ENCODE measurements around the gene PHF5A.
A peak's percentile ranks its signal among the peaks of the same experiment; 100 is the strongest.
"Not testable (repeated sequence)": the region's sequence is repeated elsewhere in the genome, so short reads cannot be mapped to it uniquely, and the experiment has no call there.

The PHF5A gene

GRCh38 chr22:41478891-41479521, 10.5 kb upstream of the PHF5A start:
- Mint-ChIP-seq H3K9me3 (no peaks in the 10 kb centered on the region), H3K27ac (peak overlapping the region; percentile 71), H3K36me3 (ENCODE audit: low read depth) (peaks cover 4% of the 10 kb centered on the region), H3K27me3 (no peaks in the 10 kb centered on the region), H3K4me1 (peaks cover 51% of the 10 kb centered on the region), H3K4me3 (no peak overlapping the region)
- peak; percentile 8 for DNase-seq
- ATAC-seq = peak; percentile 75

DNA sequence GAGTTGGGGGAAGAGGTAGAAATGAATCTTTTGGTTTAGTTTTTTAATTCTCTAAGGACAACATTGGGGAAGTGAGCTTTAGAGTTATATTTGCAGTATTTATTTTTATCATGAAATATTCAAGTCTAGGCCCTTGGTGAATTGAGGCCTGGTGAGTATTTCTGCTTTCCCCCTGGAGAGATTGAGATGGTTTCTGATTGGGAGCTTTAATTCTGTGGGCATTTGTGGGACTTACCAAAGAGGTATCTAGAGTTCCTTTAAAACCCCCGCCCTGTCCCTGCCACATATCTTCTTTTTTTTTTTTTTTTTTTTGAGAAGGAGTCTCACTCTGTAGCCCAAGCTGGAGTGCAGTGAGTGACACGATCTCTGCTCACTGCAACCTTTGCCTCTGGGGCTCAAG, 10.0 kb upstream of the PHF5A start:
- ATAC-seq = no peak
- DNase-seq = no peak
- Mint-ChIP-seq H3K27me3 (no peaks in the 10 kb centered on the region), H3K27ac (peak overlapping the region; percentile 71), H3K4me1 (peaks cover 52% of the 10 kb centered on the region), H3K9me3 (no peaks in the 10 kb centered on the region), H3K36me3 (ENCODE audit: low read depth) (peaks cover 4% of the 10 kb centered on the region), H3K4me3 (no peak overlapping the region)

DNA sequence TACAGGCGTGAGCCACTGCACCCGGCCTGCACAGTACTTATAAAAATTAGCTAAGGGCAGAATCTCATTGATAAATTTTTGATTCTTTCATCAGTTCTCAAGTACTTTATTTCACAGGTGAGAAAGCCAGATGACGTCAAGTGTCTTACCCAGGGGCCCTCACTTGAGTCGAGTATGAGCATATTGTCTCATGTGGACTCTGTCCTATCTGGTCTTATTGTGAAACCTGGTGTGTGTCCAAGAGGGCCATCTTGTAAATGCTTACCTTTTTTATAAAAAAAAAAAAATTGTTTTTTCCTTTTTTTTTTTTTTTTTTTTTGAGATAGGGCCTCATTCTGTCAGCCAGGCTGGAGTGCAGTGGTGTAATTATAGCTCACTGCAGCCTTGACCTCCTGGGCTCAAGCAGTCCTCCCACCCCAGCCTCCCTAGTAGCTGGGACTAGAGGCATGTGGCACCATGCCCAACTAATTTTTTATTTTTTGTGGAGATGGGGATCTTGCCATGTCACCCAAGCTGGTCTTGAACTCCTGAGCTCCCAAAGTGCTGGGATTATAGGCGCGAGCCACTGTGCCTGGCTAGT, 6.5 kb upstream of the PHF5A start:
- Mint-ChIP-seq H3K27me3 (no peaks in the 10 kb centered on the region), H3K9me3 (no peaks in the 10 kb centered on the region), H3K27ac (no peak overlapping the region), H3K4me3 (no peak overlapping the region), H3K36me3 (ENCODE audit: low read depth) (peaks cover 8% of the 10 kb centered on the region), H3K4me1 (peaks cover 51% of the 10 kb centered on the region)
- ATAC-seq (no peak), DNase-seq (no peak)

DNA sequence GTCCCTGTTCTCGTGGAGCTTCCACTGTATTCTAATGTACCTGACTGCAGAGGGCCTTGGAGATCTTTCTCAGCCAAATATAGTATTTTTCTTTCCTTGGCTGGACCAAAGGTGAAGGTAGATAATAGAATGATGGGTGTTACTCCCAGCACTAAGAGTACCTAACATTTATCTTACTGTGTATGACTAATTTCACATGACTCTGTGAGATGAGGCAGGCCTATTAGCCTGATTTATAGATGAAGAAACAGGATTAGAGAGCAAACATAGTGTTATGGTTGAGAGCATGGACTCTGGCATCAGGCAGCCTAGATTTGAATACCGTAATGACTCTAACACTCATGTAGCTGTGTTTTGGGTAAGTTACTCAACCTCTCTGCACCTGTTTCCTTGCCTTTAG, 3.1 kb upstream of the PHF5A start:
- Mint-ChIP-seq H3K27me3 (no peaks in the 10 kb centered on the region), H3K36me3 (ENCODE audit: low read depth) (peaks cover 27% of the 10 kb centered on the region), H3K27ac (peak overlapping the region; percentile 71), H3K4me1 (peaks cover 52% of the 10 kb centered on the region), H3K4me3 (no peak overlapping the region), H3K9me3 (no peaks in the 10 kb centered on the region)
- ATAC-seq = no peak
- DNase-seq = no peak

DNA sequence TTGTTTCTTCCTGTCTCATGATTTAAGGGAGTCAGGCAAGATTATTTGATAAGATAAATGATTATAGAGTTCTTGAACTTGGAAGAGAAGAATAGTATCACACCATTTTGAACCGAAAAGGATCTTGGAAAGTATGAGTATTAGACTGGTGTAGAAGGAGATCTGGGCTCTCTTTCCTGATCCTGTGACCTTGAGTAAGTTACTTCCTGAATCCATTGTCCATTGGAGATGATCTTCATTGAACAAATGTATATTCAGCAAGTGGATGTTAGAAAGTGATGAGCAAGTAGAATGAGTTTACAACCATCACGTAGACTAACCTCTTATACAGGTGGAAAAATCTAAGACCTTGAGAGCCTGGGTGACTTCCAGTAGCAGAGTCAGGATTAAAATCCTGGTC, 2.4 kb upstream of the PHF5A start:
- Mint-ChIP-seq H3K4me3 (peak overlapping the region; percentile 86), H3K4me1 (peaks cover 54% of the 10 kb centered on the region), H3K36me3 (ENCODE audit: low read depth) (peaks cover 34% of the 10 kb centered on the region), H3K27ac (peak overlapping the region; percentile 71), H3K27me3 (no peaks in the 10 kb centered on the region), H3K9me3 (no peaks in the 10 kb centered on the region)
- ATAC-seq (no peak), DNase-seq (no peak)

GRCh38 chr22:41469218-41469851, 843 bp upstream of the PHF5A start:
- Mint-ChIP-seq H3K27me3 (no peaks in the 10 kb centered on the region), H3K27ac (peak overlapping the region; percentile 100), H3K4me1 (peaks cover 59% of the 10 kb centered on the region), H3K9me3 (no peaks in the 10 kb centered on the region), H3K4me3 (peak overlapping the region; percentile 86), H3K36me3 (ENCODE audit: low read depth) (peaks cover 42% of the 10 kb centered on the region)
- DNase-seq = peak; percentile 48
- ATAC-seq = peak; percentile 18

DNA sequence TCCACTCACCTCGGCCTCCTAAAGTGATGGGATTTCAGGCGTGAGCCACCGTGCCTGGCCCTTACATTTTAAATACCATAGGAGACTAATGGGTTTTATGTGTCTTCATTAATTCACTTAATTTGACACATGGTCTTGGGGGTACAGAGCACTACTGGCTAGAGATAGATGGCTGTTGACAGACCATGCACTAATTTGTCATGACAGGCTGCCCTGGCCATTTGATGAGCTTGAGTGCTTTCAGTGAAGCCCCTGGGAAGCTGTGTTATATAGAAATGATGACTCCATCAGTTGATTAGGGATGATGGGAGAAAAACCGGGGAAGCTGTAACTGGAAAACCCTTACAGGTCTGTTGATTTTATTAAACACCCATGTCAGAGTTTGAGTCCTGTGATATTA, 6.6 kb downstream of the PHF5A start:
- Mint-ChIP-seq H3K4me3 (no peak overlapping the region), H3K36me3 (ENCODE audit: low read depth) (peaks cover 57% of the 10 kb centered on the region), H3K4me1 (peaks cover 22% of the 10 kb centered on the region), H3K27ac (no peak overlapping the region), H3K9me3 (no peaks in the 10 kb centered on the region), H3K27me3 (no peaks in the 10 kb centered on the region)
- DNase-seq (no peak), ATAC-seq (no peak)

GRCh38 chr22:41460071-41460470, 8.4 kb downstream of the PHF5A start:
- DNase-seq, H3K9me3 Mint-ChIP-seq, H3K4me3 Mint-ChIP-seq, ATAC-seq, H3K27me3 Mint-ChIP-seq, H3K27ac Mint-ChIP-seq: not testable (repeated sequence)
- Mint-ChIP-seq H3K36me3 (ENCODE audit: low read depth) (peaks cover 46% of the 10 kb centered on the region), H3K4me1 (peaks cover 12% of the 10 kb centered on the region)

DNA sequence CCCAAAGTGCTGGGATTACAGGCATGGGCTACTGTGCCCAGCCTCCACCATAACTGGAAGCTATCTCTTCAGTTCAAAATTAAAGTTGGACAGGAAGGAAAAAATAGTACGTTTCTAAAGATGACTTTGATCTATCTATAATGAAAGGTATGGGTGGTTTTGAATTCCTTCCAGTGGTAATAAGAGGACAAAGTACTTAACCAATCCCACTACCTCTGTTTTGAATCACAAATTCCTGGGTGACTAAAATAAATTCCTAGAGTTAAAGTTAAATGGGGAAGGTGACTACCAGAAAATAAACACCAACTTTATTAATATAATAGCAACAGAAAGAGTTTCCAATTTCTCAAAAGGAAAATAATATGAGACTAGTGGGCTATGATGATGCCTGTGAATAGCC, 9.1 kb downstream of the PHF5A start:
- ATAC-seq (no peak), DNase-seq (no peak)
- Mint-ChIP-seq H3K4me1 (peaks cover 8% of the 10 kb centered on the region), H3K36me3 (ENCODE audit: low read depth) (peaks cover 40% of the 10 kb centered on the region), H3K9me3 (no peaks in the 10 kb centered on the region), H3K27ac (no peak overlapping the region), H3K4me3 (no peak overlapping the region), H3K27me3 (no peaks in the 10 kb centered on the region)

GRCh38 chr22:41458161-41458728, 10.2 kb downstream of the PHF5A start:
- DNase-seq (no peak), ATAC-seq (no peak)
- H3K36me3 Mint-ChIP-seq (ENCODE audit: low read depth) = peaks cover 32% of the 10 kb centered on the region
- H3K27ac Mint-ChIP-seq = peak overlapping the region; percentile 64
- H3K4me3 Mint-ChIP-seq = no peak overlapping the region
- peaks cover 6% of the 10 kb centered on the region for H3K4me1 Mint-ChIP-seq
- no peaks in the 10 kb centered on the region for H3K27me3 Mint-ChIP-seq
- H3K9me3 Mint-ChIP-seq = no peaks in the 10 kb centered on the region

DNA sequence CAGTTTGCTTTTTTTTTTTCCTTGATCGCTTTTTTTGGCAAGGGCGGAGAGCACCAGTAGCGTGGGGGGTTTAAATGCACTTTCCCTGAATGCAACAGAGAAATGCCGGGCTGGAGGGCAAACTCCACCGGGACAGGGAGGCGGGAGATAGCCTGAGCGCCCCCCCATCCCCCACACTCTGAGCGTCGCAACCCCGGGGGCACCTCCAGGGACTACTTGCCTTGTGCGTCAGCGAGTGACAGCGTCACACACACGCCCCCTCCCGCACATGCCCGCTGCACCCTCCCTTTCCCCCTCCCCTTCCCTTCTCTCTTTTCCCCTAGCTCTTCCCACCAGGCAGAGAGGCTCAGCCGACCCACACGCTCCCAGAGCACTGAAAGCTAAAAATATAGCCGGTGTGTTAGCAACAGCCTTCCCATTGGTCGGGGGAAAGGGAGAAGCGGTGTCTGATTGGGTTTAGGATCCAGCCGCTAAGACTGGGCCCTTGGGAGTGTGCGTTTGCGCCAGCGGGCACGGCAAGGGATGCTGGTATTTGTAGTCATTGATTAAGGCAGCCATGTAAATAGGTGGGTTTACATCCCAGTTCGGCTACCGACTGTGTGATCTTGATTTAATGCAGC, 20.2 kb downstream of the PHF5A start:
- H3K36me3 Mint-ChIP-seq (ENCODE audit: low read depth) = peaks cover 18% of the 10 kb centered on the region
- ATAC-seq (peak; percentile 80), DNase-seq (peak; percentile 90)
- peaks cover 23% of the 10 kb centered on the region for H3K4me1 Mint-ChIP-seq
- H3K9me3 Mint-ChIP-seq = no peaks in the 10 kb centered on the region
- H3K27me3 Mint-ChIP-seq = no peaks in the 10 kb centered on the region
- peak overlapping the region; percentile 96 for H3K4me3 Mint-ChIP-seq
- H3K27ac Mint-ChIP-seq = peak overlapping the region; percentile 96

- Mint-ChIP-seq H3K4me1 (peaks cover 30% of the 10 kb centered on the region), H3K27me3 (no peaks in the 10 kb centered on the region), H3K36me3 (ENCODE audit: low read depth) (peaks cover 22% of the 10 kb centered on the region), H3K27ac (peak overlapping the region; percentile 96), H3K4me3 (peak overlapping the region; percentile 96), H3K9me3 (no peaks in the 10 kb centered on the region)
- peak; percentile 67 for DNase-seq
- ATAC-seq = peak; percentile 2
These were observed 20.9 kb downstream of the PHF5A start for GRCh38 chr22:41447435-41448188.

DNA sequence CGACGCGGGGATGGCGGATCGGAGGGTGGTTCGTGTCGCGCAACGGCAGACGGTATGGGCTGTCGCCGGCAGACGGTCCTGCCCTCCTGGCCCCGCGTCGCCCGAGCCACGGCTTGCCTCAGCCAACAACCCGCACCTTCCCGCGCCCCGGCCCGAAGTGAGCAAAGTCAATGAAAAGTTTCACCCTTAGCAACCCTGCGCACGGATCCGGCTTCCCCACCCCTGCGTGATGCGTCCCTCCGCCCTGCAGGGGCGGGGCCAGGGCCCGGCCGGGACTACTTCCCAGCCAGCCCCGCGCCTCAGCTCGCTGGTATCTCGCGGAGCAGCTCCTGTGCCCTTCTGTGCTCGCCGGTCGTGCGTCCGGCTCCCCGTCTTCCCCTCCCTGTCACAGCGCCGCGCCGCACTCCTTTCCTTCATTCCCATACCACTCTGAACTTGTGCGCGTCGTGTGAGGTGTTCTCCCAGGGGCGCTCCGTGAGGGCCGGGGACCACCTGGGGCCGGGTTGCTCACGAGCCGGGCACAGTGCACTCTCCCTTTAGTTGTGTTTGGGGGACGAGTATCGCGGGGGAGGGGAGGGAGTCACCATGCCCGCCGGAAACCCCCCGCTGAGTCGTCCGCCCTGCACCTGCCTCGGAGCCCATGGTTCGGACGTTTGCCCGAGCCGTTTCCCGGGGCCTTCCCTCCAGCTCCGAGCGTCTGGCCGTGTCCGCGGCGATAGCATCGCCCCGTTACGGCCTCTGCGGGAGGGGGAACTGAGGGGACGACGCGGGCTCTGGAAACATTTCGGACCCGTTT, 21.7 kb downstream of the PHF5A start, which contains the start of gene TOB2:
Gene TOB2, minus strand, starts transcription at position 163 of the 796 bp plus-strand sequence. CDS start 9,456 bp downstream, outside the sequence.
- peak; percentile 56 for ATAC-seq
- Mint-ChIP-seq H3K27ac (peak within 1 kb of the TSS; percentile 96), H3K36me3 (ENCODE audit: low read depth) (peaks cover 25% of the 10 kb centered on the region), H3K4me3 (peak within 1 kb of the TSS; percentile 96), H3K4me1 (peaks cover 35% of the 10 kb centered on the region), H3K9me3 (no peaks in the 10 kb centered on the region), H3K27me3 (no peaks in the 10 kb centered on the region)
- DNase-seq = peak; percentile 95
